Tibial artery (tissue), 4 donors: Measurements from ENCODE around the gene ACOXL.

ENCODE experiments used
- DNase-seq, 2 donors: peaks; one replicate each; pipeline ENCODE4 v3.0.0-alpha.2; 2019
- H3K27ac ChIP-seq, 2 donors: fragments of 200-600 bp; sonication (generic) in 1 of 2; 1 replicate in 1 of 2; 2 replicates in 1 of 2; pipeline ENCODE4 v1.5.1; 2018 to 2019; ENCODE audit warnings: mild to moderate bottlenecking in 1 of 2
- H3K27me3 ChIP-seq, 2 donors: fragments of 200-600 bp; sonication (generic) in 1 of 2; one replicate each; pipeline versions ENCODE4 v1.5.1 to v1.6.0; 2016 to 2019
- H3K36me3 ChIP-seq, 3 donors: fragments of 200-600 bp; sonication (generic) in 2 of 3; one replicate each; pipeline ENCODE4 v1.5.1; 2016 to 2019; ENCODE audit warnings: mild to moderate bottlenecking in 2 of 3
- H3K4me1 ChIP-seq, 4 donors: fragments of 200-600 bp; sonication (generic) in 2 of 4; 1 replicate in 3 of 4; 2 replicates in 1 of 4; pipeline ENCODE4 v1.5.1; 2016 to 2019
- H3K4me3 ChIP-seq, 2 donors: fragments of 200-600 bp; sonication (generic) in 1 of 2; 1 replicate in 1 of 2; 2 replicates in 1 of 2; pipeline ENCODE4 v1.5.1; 2018 to 2019; ENCODE audit warnings: mild to moderate bottlenecking in 2 of 2
- H3K9me3 ChIP-seq, 3 donors: fragments of 200-600 bp; sonication (generic) in 1 of 3; one replicate each; pipeline ENCODE4 v1.5.1; 2016 to 2019
- CTCF ChIP-seq, 2 experiments: fragments of 200-600 bp in 1 of 2; fragments of 450-650 bp in 1 of 2; IDR thresholded peaks; one replicate each; pipeline ENCODE4 v1.5.1; 2017 to 2019; ENCODE audit warnings: antibody characterized with exemption in 2 of 2, mild to moderate bottlenecking in 1 of 2, moderate library complexity in 1 of 2
- intact Hi-C: fragments of 100-400 bp; cut with DNase I; formaldehyde crosslinking; loops from one replicate; pipeline ENCODE4 v1.15.0; 2023; ENCODE audit warnings: low total_unique reads

ACOXL gene

GRCh38 chr2:111007757-111008688 is 275.6 kb downstream of the ACOXL start:
- intact Hi-C loops, result no loop called here

GRCh38 chr2:111011218-111011617 is 278.8 kb downstream of the ACOXL start:
- DNase-seq, result no peak
- H3K27ac ChIP-seq, result no peak overlapping the region
- no peak for TF ChIP-seq CTCF (IDR thresholded peaks at IDR 0.05)
- no peak overlapping the region for H3K4me3 ChIP-seq
- peaks cover 0 to 15% (median 0%) of the 10 kb centered on the region in 3 donors for H3K9me3 ChIP-seq
- H3K27me3 ChIP-seq, result no peaks in the 10 kb centered on the region
- no peaks in the 10 kb centered on the region for H3K36me3 ChIP-seq
- intact Hi-C loops, result no loop called here
- H3K4me1 ChIP-seq, result no peaks in the 10 kb centered on the region

More at GRCh38 chr2:111007757-111008688, 275.6 kb downstream of the ACOXL start:
- DNase-seq, result no peak
- Histone ChIP-seq H3K27me3 (no peaks in the 10 kb centered on the region), H3K27ac (no peak overlapping the region), H3K4me1 (no peaks in the 10 kb centered on the region), H3K36me3 (no peaks in the 10 kb centered on the region), H3K4me3 (no peak overlapping the region), H3K9me3 (peaks cover 0 to 9% (median 0%) of the 10 kb centered on the region in 3 donors)
- TF ChIP-seq CTCF (IDR thresholded peaks at IDR 0.05), result no peak

DNA sequence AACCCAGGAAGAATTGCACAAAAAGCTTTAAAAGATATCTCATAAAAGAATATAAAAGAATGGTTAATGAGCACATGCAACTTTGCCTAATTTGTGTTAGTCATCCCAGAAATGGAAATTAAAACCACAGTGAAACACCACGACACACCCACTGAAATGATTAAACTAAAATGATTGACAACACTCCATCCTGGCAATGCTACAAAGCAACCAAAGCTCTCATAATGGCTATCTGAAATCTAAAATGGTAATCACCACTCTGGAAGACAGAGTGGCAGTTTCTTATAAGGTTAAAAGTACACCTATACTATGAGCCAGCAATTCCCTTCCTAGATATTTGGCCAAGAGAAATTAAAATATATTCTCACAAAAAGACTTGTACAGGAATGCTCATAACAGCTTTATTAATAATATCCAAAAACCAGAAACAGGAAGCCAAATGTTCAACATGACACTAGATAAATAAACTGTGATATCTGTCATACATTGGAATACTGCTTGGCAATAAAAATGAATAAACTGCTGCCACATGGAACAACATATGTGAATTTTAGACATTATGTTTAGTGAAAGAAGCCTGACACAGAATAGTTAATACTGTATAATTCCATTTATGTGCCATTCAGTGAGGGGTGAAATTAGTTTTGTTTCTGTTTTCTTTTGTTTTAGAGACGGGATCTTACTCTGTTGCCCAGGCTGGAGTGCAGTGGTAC is 283.1 kb downstream of the ACOXL start:
- intact Hi-C loops, result no loop called here
- no peaks in the 10 kb centered on the region for H3K4me1 ChIP-seq
- H3K27ac ChIP-seq, result no peak overlapping the region
- no peaks in the 10 kb centered on the region for H3K27me3 ChIP-seq
- no peak overlapping the region for H3K4me3 ChIP-seq
- no peaks in the 10 kb centered on the region for H3K36me3 ChIP-seq
- no peak for TF ChIP-seq CTCF (IDR thresholded peaks at IDR 0.05)
- DNase-seq, result no peak
- peaks cover 0 to 15% (median 0%) of the 10 kb centered on the region in 3 donors for H3K9me3 ChIP-seq

DNA sequence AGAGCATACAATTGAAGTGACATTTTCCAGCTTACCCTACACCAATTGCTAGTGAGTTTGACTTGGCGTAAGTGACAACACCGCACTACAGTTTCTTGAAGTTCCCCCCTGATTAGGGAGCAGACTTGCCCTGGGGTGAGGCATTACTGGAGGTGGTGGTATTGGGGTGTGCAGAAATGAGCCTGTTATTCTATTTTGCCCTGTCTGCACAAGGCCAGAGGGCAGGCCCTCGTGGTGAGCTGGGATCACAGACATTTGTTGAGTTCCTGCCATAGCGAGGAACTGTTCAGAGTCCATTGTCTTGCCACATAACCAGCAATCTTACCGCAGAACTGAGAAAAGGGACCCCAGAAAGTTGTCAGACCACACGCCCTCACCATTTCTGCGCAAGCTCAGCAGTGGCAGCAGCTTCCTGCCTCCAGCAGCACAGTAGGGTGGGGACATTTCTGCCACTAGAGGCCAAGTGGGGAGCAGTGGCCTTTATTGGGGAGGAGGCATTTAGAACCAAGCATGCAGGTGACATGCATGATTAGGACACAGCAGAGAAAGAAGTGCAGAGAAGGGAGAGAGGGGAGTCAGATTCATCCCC is 284.8 kb downstream of the ACOXL start:
- intact Hi-C loops, result no loop called here
- H3K9me3 ChIP-seq, result peaks cover 0 to 15% (median 0%) of the 10 kb centered on the region in 3 donors
- H3K27me3 ChIP-seq, result no peaks in the 10 kb centered on the region
- no peak overlapping the region for H3K4me3 ChIP-seq
- H3K4me1 ChIP-seq, result no peaks in the 10 kb centered on the region
- no peak for TF ChIP-seq CTCF (IDR thresholded peaks at IDR 0.05)
- H3K36me3 ChIP-seq, result no peaks in the 10 kb centered on the region
- DNase-seq, result no peak
- no peak overlapping the region for H3K27ac ChIP-seq

DNA sequence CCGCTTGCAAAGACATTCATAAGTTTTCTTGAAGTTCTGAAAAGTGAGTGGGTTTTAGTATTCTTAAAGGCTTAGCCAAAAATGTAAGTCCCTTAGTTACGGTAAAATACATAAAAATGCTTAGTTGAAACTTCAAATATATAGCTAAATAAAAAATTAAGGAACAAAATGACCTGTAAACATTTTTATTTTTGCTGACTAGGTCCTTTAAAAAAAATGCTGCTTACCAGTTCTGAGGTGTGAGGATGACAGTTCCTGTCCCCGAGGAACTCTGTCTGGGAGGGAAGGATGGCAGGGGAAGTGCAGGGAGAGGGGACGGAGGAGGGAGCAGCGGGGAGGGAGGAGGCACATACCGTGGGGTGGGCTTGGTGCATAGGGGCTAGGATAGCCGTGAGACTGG is 285.5 kb downstream of the ACOXL start:
- DNase-seq, result no peak

More for the DNA sequence above, 285.5 kb downstream of the ACOXL start:
- Histone ChIP-seq H3K4me3 (no peak overlapping the region), H3K36me3 (no peaks in the 10 kb centered on the region), H3K4me1 (no peaks in the 10 kb centered on the region), H3K9me3 (peaks cover 0 to 7% (median 0%) of the 10 kb centered on the region in 3 donors), H3K27ac (no peak overlapping the region), H3K27me3 (peaks cover 0 to 2% of the 10 kb centered on the region in 2 donors)
- intact Hi-C loops, result no loop called here
- TF ChIP-seq CTCF (IDR thresholded peaks at IDR 0.05), result no peak
